Endothelial cell of umbilical vein (primary cell): ENCODE measurements around the gene SYNGR4. TPM values are rescaled to one million over a fixed set of nuclear protein-coding genes. Genes with fewer than 3 reads are reported as not detected.

Experiments
- BruUV-seq: library from RNA; stranded (reverse); fragments of 400-500 nt; replicated peaks from 2 replicates; lab custom pipeline; 2021; lab: Mats Ljungman, UMichigan
- CTCF ChIA-PET: fragments of 300-600, 350-600 bp; sonication (Branson Sonifier 250); formaldehyde crosslinking; loops from one replicate; lab custom pipeline; 2021; ENCODE audit warnings: antibody characterized with exemption, inconsistent platforms; lab: Charles Lee
- POLR2A ChIA-PET: fragments of 300-600, 350-600 bp; sonication (Branson Sonifier 250); formaldehyde crosslinking; loops from one replicate; lab custom pipeline; 2021; ENCODE audit warnings: antibody characterized with exemption, inconsistent platforms; lab: Charles Lee
- DNase-seq: peaks from one replicate; pipeline ENCODE4 v3.0.0-alpha.2; 2011; ENCODE audit warnings: low read depth, low spot score
- FAIRE-seq: peaks from 2 replicates; lab custom pipeline; 2011; peaks lifted over from hg19 to GRCh38; lab: Jason Lieb, UNC
- H2AFZ ChIP-seq: 2 replicates; pipeline ENCODE4 v1.6.0; 2012; ENCODE audit warnings: low read depth, low read length, control low read depth, inconsistent platforms
- H3K27ac ChIP-seq: 2 replicates; pipeline ENCODE4 v1.5.1; 2011; ENCODE audit warnings: low read depth, mild to moderate bottlenecking, control low read depth, low read length, moderate library complexity; ENCODE audit not compliant: insufficient read depth
- H3K27me3 ChIP-seq, 2 experiments: 2 replicates each; pipeline versions ENCODE4 v1.6.0 to v1.6.1; 2011; ENCODE audit warnings: low read length in 2 of 2, mixed read lengths in 1 of 2; ENCODE audit not compliant: control insufficient read depth in 2 of 2, insufficient read depth in 2 of 2
- H3K36me3 ChIP-seq, 2 experiments: 2 replicates in 1 of 2; 3 replicates in 1 of 2; pipeline ENCODE4 v1.5.1; 2011; ENCODE audit warnings: low read length in 2 of 2, mild to moderate bottlenecking in 1 of 2, moderate library complexity in 1 of 2; ENCODE audit not compliant: control insufficient read depth in 2 of 2, insufficient read depth in 2 of 2; ENCODE audit errors: extremely low read depth in 1 of 2
- H3K4me1 ChIP-seq: 3 replicates; pipeline ENCODE4 v1.5.1; 2011; ENCODE audit warnings: mild to moderate bottlenecking, low read length; ENCODE audit not compliant: control insufficient read depth, insufficient read depth; ENCODE audit errors: extremely low read depth
- H3K4me2 ChIP-seq: 2 replicates; pipeline ENCODE4 v1.6.1; 2011; ENCODE audit warnings: low read length, control low read depth, mixed read lengths; ENCODE audit not compliant: insufficient read depth
- H3K4me3 ChIP-seq, 3 experiments: fragments of 200-600 bp in 1 of 3; sonication (generic), shearing (Covaris generic) in 1 of 3; replicated peaks in 1 of 3; 2 replicates each; pipeline ENCODE4 v1.5.1; 2011 to 2016; ENCODE audit warnings: control low read depth in 3 of 3, low read length in 3 of 3, mild to moderate bottlenecking in 2 of 3, inconsistent platforms in 1 of 3, low read depth in 1 of 3, moderate library complexity in 1 of 3; ENCODE audit not compliant: insufficient read depth in 1 of 3
- H3K79me2 ChIP-seq: 2 replicates; pipeline ENCODE4 v1.6.0; 2012; ENCODE audit warnings: low read length, inconsistent platforms; ENCODE audit not compliant: control insufficient read depth, insufficient read depth
- H3K9ac ChIP-seq: replicated peaks from 2 replicates; pipeline ENCODE3; 2011; ENCODE audit warnings: low read length, control low read depth; ENCODE audit not compliant: insufficient read depth; ENCODE audit errors: extremely low read depth
- H3K9me1 ChIP-seq: replicated peaks from 3 replicates; pipeline ENCODE4 v1.6.0; 2011; ENCODE audit warnings: mild to moderate bottlenecking, low read length; ENCODE audit not compliant: control insufficient read depth, insufficient read depth; ENCODE audit errors: extremely low read depth
- H3K9me3 ChIP-seq: replicated peaks from 2 replicates; pipeline ENCODE4 v1.5.1; 2012; ENCODE audit warnings: low read length, inconsistent platforms; ENCODE audit not compliant: control insufficient read depth, insufficient read depth
- H4K20me1 ChIP-seq: replicated peaks from 2 replicates; pipeline ENCODE3; 2011; ENCODE audit warnings: mild to moderate bottlenecking, low read length; ENCODE audit not compliant: control insufficient read depth, insufficient read depth; ENCODE audit errors: extremely low read depth
- EZH2 ChIP-seq: IDR thresholded peaks from 2 replicates; pipeline ENCODE4 v1.6.1; 2012; ENCODE audit warnings: borderline replicate concordance, low read depth, mild to moderate bottlenecking, moderate library complexity, low read length, inconsistent platforms; ENCODE audit not compliant: severe bottlenecking
- FOS ChIP-seq: IDR thresholded peaks from 2 replicates; pipeline ENCODE4 v1.6.1; 2011; ENCODE audit warnings: mild to moderate bottlenecking, low read length, moderate library complexity, borderline replicate concordance; ENCODE audit not compliant: insufficient read depth
- GATA2 ChIP-seq: IDR thresholded peaks from 2 replicates; pipeline ENCODE4 v1.7.0; 2011; ENCODE audit warnings: low read depth, mild to moderate bottlenecking, moderate library complexity, mixed read lengths, low read length; ENCODE audit not compliant: insufficient read length, insufficient read depth
- JUN ChIP-seq: IDR thresholded peaks from 2 replicates; pipeline ENCODE4 v1.6.1; 2011; ENCODE audit warnings: borderline replicate concordance, low read depth; ENCODE audit not compliant: insufficient read length, insufficient read depth
- MYC ChIP-seq: IDR thresholded peaks from one replicate; pipeline ENCODE4 v1.6.1; 2011; ENCODE audit warnings: mild to moderate bottlenecking, low read depth, low read length
- POLR2A ChIP-seq: IDR thresholded peaks from 2 replicates; pipeline ENCODE4 v1.6.1; 2012; ENCODE audit warnings: low read depth, mild to moderate bottlenecking, control low read depth, low read length
- POLR2AphosphoS5 ChIP-seq: IDR thresholded peaks from 2 replicates; pipeline ENCODE4 v1.6.1; 2012; ENCODE audit warnings: low read depth, mild to moderate bottlenecking, control low read depth, low read length, moderate library complexity; ENCODE audit not compliant: insufficient read depth
- dilution Hi-C: fragments of 300-500 bp; cut with MboI; formaldehyde crosslinking; loops from one replicate; pipeline ENCODE4 v1.15.0; 2019; ENCODE audit warnings: low sequenced_read_pairs; ENCODE audit not compliant: extremely low pct_ligation_motif_present
- intact Hi-C: fragments of 100-400 bp; cut with micrococcal nuclease; formaldehyde crosslinking; loops from one replicate; pipeline ENCODE4 v1.10.0; 2022
- polyA plus RNA-seq, 4 experiments: library from polyadenylated mRNA; depleted of rRNA in 3 of 4; stranded (reverse) in 3 of 4; unstranded in 1 of 4; fragments of >200 nt; gene quantifications; 2 replicates each; pipeline versions ENCODE4 v1.2.1 to v1.2.3, GENCODE V29; 2011 to 2012; ENCODE audit warnings: missing spikeins in 1 of 4
- total RNA-seq: library from RNA; stranded (reverse); gene quantifications from 2 replicates; pipeline ENCODE4 v1.2.3, GENCODE V29; 2021
- TF ChIP-seq, protein P1 (sequence below): IDR thresholded peaks from 2 replicates; pipeline ENCODE4 v1.6.1; 2011; ENCODE audit not compliant: insufficient read depth, insufficient read length
- TF ChIP-seq, protein P2 (sequence below), 2 donors: IDR thresholded peaks; 1 replicate in 1 of 2; 2 replicates in 1 of 2; pipeline ENCODE4 v1.5.1; 2011; ENCODE audit warnings: low read length in 2 of 2, mild to moderate bottlenecking in 2 of 2, moderate library complexity in 2 of 2, control low read depth in 1 of 2, inconsistent platforms in 1 of 2, low read depth in 1 of 2; ENCODE audit not compliant: insufficient read depth in 1 of 2; ENCODE audit errors: extremely low read depth in 1 of 2

The SYNGR4 gene
- total and polyA plus RNA-seq, 2 donors (not counting 3 experiments of a cell fraction or from before 2014, with no cell fraction given) = not detected

DNA sequence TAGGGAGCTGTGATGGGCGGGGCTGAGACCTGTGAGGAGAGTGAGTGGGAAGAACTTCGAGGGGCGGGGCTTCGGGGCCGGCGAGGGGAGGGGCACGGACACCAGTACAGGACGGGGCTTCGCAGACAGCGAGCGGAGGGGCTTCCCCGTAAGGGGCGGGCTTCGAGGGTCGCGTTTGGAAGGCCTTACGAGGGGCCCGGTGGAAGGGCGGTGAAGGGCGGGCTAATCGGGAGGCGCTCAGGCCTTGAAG is 42.9 kb upstream of the SYNGR4 start:
- Histone ChIP-seq H3K4me1 (peaks cover 27% of the 10 kb centered on the region), H3K79me2 (peaks cover 3% of the 10 kb centered on the region), H4K20me1 (no peaks in the 10 kb centered on the region), H3K4me3 (peak overlapping the region in 2 of 3 experiments; percentile 18 to 40), H3K27me3 (no peaks in the 10 kb centered on the region), H3K9me3 (no peaks in the 10 kb centered on the region), H3K9ac (peak overlapping the region; percentile 64), H2AFZ (peak overlapping the region; percentile 65), H3K27ac (peak overlapping the region; percentile 84), H3K9me1 (no peaks in the 10 kb centered on the region), H3K36me3 (no peaks in the 10 kb centered on the region), H3K4me2 (peak overlapping the region; percentile 60)
- dilution Hi-C loops (no loop called here), intact Hi-C loops (loop anchor here (2.0 kb wide), 3 partner anchors 44 to 148 kb away; partner anchors contain the start of genes CYTH2, KDELR1 and SYNGR4)
- CTCF ChIA-PET = interaction anchor here (0.6 to 12.8 kb wide), 12 partner anchors 9 to 267 kb away, joined by 3 to 486 read pairs (median 4); partner anchors contain the start of genes KDELR1, SYNGR4 and TMEM143
- FAIRE-seq = no peak
- no TSS peak for BruUV-seq
- POLR2A ChIA-PET = interaction anchor here (0.9 to 1.6 kb wide), 3 partner anchors 11 to 171 kb away, joined by 3 to 5 read pairs (median 4); no protein-coding TSS in a partner anchor
- TF ChIP-seq MYC = no peak
- TF ChIP-seq POLR2AphosphoS5 = peak; percentile 3
- DNase-seq = peak; percentile 90

DNA sequence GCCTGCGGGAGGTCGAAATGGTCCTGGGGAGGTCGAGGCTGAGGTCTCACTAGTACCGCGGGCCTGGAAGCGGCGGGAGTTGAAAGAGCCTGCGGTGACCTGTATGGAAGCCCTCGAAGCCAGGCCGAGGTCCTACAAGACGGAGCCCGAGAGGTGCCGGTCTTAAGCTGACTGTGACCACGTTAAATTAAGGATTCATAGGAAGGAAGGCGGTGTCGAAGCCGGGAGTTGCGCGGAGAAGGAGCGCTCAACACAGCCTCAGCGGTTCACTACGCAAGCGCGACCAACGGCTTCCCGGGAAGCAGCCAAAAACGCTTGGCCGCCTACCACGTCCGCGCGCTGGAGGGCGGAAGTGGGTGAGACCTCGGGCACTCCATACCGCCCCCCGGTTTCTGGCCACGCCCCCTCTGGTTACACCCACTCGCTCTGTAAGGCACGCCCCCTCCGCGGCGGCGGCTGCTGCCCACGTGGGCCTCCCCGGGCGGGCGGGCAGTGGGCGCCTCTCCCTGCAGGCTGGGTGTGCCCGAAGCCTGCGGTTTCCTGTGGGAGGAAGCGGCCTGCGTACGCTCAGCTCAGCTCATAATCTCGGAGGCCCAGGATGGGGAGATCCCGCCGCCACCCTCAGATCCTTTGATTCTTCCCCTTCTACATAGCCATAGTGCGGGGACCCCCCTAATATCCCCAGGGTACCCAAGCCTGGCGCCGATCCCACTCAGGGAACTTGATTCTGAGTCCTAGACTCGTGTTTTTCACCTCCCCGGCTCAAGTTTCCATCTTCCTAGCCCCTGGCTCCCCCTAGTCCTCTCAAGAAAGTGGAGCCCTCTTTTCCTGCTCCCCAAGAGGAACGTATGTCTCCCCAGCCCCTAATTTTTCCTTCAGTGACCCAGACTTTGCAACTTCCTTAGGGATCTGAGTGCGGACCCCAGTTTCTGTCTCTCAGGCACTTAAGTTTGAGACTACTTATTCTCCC is 42.3 kb upstream of the SYNGR4 start:
- dilution Hi-C loops = no loop called here
- H3K27me3 ChIP-seq = no peaks in the 10 kb centered on the region
- intact Hi-C loops = loop anchor here (2.0 kb wide), 3 partner anchors 43 to 147 kb away; partner anchors contain the start of genes CYTH2, KDELR1 and SYNGR4
- H3K4me1 ChIP-seq = peaks cover 27% of the 10 kb centered on the region
- H3K4me2 ChIP-seq = peak overlapping the region; percentile 77
- peak; percentile 9 for TF ChIP-seq GATA2
- TF ChIP-seq EZH2 = no peak
- peak; percentile 82 for TF ChIP-seq POLR2A
- TF ChIP-seq, protein P1, sequence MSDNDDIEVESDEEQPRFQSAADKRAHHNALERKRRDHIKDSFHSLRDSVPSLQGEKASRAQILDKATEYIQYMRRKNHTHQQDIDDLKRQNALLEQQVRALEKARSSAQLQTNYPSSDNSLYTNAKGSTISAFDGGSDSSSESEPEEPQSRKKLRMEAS = peak; percentile 86
- no peak for TF ChIP-seq MYC
- TF ChIP-seq, protein P2, sequence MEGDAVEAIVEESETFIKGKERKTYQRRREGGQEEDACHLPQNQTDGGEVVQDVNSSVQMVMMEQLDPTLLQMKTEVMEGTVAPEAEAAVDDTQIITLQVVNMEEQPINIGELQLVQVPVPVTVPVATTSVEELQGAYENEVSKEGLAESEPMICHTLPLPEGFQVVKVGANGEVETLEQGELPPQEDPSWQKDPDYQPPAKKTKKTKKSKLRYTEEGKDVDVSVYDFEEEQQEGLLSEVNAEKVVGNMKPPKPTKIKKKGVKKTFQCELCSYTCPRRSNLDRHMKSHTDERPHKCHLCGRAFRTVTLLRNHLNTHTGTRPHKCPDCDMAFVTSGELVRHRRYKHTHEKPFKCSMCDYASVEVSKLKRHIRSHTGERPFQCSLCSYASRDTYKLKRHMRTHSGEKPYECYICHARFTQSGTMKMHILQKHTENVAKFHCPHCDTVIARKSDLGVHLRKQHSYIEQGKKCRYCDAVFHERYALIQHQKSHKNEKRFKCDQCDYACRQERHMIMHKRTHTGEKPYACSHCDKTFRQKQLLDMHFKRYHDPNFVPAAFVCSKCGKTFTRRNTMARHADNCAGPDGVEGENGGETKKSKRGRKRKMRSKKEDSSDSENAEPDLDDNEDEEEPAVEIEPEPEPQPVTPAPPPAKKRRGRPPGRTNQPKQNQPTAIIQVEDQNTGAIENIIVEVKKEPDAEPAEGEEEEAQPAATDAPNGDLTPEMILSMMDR (IDR thresholded peaks at IDR 0.05; ENCODE audit: extremely low read depth in 1 of 2, insufficient read depth in 1 of 2, low read depth in 1 of 2, low read length in 2 of 2) = no peak
- no peak for TF ChIP-seq FOS
- no peak for TF ChIP-seq JUN
- TF ChIP-seq POLR2AphosphoS5 = peak; percentile 92
- no peaks in the 10 kb centered on the region for H3K9me3 ChIP-seq
- peak overlapping the region; percentile 97 for H3K27ac ChIP-seq
- H3K9ac ChIP-seq = peak overlapping the region; percentile 81
- peak; percentile 98 for FAIRE-seq
- DNase-seq = peak; percentile 98
- peak overlapping the region; percentile 65 for H2AFZ ChIP-seq
- POLR2A ChIA-PET = interaction anchor here (0.6 to 1.6 kb wide), 4 partner anchors 11 to 1048 kb away, joined by 3 to 5 read pairs (median 4); no protein-coding TSS in a partner anchor
- H3K9me1 ChIP-seq = no peaks in the 10 kb centered on the region
- CTCF ChIA-PET = interaction anchor here (0.5 to 12.8 kb wide), 13 partner anchors 9 to 267 kb away, joined by 3 to 486 read pairs (median 4); partner anchors contain the start of genes KDELR1, SYNGR4 and TMEM143
- no peaks in the 10 kb centered on the region for H4K20me1 ChIP-seq
- H3K79me2 ChIP-seq = peaks cover 6% of the 10 kb centered on the region
- H3K4me3 ChIP-seq = peak overlapping the region in 2 of 3 experiments; percentile 38 to 40
- BruUV-seq = TSS peak; percentile 25
- H3K36me3 ChIP-seq = no peaks in the 10 kb centered on the region
